PC-9 (cell line): ENCODE data around the gene DHRS7B.
"Not testable (repeated sequence)": the region's sequence is repeated elsewhere in the genome, so short reads cannot be mapped to it uniquely, and the experiment has no call there.

Experiments used
- EZH2 ChIP-seq: fragments of 200-600 bp; sonication (generic); IDR thresholded peaks from 2 replicates; pipeline ENCODE4 v1.8.0; 2017; ENCODE audit warnings: antibody characterized with exemption, low read depth
- TF ChIP-seq, protein P1 (sequence below): fragments of 200-600 bp; sonication (generic); conservative IDR thresholded peaks from 2 replicates; pipeline ENCODE4 v1.6.1; 2017; ENCODE audit warnings: mixed run types, antibody characterized with exemption, mild to moderate bottlenecking, moderate library complexity

DNA sequence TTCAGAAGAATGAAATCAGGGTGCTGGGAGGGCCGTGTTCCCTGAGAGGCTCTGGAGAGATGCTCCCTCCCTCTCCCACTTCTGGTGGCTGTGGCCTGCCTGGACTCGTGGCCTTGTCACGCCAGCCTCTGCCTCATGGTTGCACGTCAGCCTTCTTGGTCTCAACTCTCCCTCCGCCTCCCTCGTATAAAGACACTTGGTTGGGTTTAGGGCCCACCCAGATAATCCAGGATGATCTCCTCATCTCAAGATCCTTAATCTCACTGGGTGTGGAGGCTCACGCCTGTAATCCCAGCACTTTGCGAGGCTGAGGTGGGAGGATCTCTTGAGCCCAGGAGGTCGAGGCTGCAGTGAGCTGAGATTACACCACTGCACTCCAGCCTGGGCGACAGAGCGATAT, 100.5 kb downstream of the DHRS7B start:
- TF ChIP-seq, protein P1, sequence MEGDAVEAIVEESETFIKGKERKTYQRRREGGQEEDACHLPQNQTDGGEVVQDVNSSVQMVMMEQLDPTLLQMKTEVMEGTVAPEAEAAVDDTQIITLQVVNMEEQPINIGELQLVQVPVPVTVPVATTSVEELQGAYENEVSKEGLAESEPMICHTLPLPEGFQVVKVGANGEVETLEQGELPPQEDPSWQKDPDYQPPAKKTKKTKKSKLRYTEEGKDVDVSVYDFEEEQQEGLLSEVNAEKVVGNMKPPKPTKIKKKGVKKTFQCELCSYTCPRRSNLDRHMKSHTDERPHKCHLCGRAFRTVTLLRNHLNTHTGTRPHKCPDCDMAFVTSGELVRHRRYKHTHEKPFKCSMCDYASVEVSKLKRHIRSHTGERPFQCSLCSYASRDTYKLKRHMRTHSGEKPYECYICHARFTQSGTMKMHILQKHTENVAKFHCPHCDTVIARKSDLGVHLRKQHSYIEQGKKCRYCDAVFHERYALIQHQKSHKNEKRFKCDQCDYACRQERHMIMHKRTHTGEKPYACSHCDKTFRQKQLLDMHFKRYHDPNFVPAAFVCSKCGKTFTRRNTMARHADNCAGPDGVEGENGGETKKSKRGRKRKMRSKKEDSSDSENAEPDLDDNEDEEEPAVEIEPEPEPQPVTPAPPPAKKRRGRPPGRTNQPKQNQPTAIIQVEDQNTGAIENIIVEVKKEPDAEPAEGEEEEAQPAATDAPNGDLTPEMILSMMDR: not testable (repeated sequence)
- TF ChIP-seq EZH2: not testable (repeated sequence)
